ENCODE measurements around the gene SFXN3.

SFXN3 gene

DNA sequence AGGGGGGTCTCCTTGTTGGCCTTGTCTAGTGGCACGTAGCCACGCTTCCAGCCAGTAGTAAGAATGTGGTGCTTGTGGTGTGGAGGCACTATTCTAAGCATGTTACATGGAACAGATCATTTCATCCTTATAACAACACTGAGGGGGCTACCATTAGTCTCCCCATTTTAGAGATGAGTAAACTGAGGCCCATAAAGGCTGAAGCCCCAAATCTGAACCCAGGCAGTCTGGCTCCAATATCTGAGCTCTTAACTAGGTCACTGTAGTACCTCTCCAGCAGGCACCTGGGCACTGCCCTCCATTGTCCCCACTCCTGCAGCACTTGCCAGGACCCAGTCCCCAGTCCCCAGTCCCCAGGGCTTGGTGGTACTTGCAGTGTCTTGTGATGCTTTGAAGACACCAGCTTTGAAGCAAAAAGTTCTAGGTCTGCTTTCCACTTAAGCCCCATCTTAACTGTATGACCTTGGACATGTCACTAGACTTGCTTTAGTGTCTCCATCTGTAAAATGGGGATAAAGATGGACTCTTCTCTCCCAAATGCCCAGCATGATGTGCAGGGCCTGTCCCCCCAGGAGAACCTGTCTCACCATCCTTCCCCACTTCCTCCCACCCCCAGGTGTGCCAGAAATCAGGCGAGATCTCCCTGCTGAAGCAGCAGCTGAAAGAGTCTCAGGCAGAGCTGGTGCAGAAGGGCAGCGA, 25.0 kb upstream of the SFXN3 start:
- TF ChIP-seq CSDC2 (CRISPR knock-in tag; IDR thresholded peaks at IDR 0.05) = no peak
- TF ChIP-seq GLIS3 (CRISPR knock-in tag; IDR thresholded peaks at IDR 0.05) = no peak
- no peak for TF ChIP-seq ZFP30 (CRISPR knock-in tag; IDR thresholded peaks at IDR 0.05)
- TF ChIP-seq ESRRG (CRISPR knock-in tag; IDR thresholded peaks at IDR 0.05) = no peak
- no peak for TF ChIP-seq BACH2 (CRISPR knock-in tag; IDR thresholded peaks at IDR 0.05; ENCODE audit: borderline replicate concordance)
- TF ChIP-seq, protein P1, sequence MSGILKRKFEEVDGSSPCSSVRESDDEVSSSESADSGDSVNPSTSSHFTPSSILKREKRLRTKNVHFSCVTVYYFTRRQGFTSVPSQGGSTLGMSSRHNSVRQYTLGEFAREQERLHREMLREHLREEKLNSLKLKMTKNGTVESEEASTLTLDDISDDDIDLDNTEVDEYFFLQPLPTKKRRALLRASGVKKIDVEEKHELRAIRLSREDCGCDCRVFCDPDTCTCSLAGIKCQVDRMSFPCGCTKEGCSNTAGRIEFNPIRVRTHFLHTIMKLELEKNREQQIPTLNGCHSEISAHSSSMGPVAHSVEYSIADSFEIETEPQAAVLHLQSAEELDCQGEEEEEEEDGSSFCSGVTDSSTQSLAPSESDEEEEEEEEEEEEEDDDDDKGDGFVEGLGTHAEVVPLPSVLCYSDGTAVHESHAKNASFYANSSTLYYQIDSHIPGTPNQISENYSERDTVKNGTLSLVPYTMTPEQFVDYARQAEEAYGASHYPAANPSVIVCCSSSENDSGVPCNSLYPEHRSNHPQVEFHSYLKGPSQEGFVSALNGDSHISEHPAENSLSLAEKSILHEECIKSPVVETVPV (CRISPR knock-in tag; IDR thresholded peaks at IDR 0.05) = no peak
- no peak for TF ChIP-seq OSR1 (CRISPR knock-in tag; IDR thresholded peaks at IDR 0.05)
- no peak for ATAC-seq

DNA sequence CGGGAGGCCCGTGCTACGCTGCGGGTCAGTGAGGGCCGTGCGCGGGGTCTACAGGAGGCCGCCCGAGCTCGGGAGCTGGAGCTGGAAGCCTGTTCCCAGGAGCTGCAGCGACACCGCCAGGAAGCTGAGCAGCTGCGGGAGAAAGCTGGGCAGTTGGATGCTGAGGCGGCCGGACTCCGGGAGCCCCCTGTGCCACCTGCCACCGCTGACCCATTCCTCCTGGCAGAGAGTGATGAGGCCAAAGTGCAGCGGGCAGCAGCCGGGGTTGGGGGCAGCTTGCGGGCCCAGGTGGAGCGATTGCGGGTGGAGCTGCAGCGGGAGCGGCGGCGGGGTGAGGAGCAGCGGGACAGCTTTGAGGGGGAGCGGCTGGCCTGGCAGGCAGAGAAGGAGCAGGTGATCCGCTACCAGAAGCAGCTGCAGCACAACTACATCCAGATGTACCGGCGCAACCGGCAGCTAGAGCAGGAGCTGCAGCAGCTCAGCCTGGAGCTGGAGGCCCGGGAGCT, 24.4 kb upstream of the SFXN3 start:
- TF ChIP-seq RARB (CRISPR knock-in tag; IDR thresholded peaks at IDR 0.05) = no peak
- no peak for TF ChIP-seq GLIS3 (CRISPR knock-in tag; IDR thresholded peaks at IDR 0.05)
- no peak for TF ChIP-seq ZNF565 (CRISPR knock-in tag; conservative IDR thresholded peaks at IDR 0.05; ENCODE audit: low read depth)
- TF ChIP-seq ZFP30 (CRISPR knock-in tag; IDR thresholded peaks at IDR 0.05) = no peak
- no peak for TF ChIP-seq CSDC2 (CRISPR knock-in tag; IDR thresholded peaks at IDR 0.05)
- TF ChIP-seq, protein P2, sequence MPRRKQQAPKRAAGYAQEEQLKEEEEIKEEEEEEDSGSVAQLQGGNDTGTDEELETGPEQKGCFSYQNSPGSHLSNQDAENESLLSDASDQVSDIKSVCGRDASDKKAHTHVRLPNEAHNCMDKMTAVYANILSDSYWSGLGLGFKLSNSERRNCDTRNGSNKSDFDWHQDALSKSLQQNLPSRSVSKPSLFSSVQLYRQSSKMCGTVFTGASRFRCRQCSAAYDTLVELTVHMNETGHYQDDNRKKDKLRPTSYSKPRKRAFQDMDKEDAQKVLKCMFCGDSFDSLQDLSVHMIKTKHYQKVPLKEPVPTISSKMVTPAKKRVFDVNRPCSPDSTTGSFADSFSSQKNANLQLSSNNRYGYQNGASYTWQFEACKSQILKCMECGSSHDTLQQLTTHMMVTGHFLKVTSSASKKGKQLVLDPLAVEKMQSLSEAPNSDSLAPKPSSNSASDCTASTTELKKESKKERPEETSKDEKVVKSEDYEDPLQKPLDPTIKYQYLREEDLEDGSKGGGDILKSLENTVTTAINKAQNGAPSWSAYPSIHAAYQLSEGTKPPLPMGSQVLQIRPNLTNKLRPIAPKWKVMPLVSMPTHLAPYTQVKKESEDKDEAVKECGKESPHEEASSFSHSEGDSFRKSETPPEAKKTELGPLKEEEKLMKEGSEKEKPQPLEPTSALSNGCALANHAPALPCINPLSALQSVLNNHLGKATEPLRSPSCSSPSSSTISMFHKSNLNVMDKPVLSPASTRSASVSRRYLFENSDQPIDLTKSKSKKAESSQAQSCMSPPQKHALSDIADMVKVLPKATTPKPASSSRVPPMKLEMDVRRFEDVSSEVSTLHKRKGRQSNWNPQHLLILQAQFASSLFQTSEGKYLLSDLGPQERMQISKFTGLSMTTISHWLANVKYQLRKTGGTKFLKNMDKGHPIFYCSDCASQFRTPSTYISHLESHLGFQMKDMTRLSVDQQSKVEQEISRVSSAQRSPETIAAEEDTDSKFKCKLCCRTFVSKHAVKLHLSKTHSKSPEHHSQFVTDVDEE (CRISPR knock-in tag; IDR thresholded peaks at IDR 0.05) = no peak
- TF ChIP-seq TOX (CRISPR knock-in tag; IDR thresholded peaks at IDR 0.05; ENCODE audit: borderline replicate concordance) = no peak
- TF ChIP-seq OSR1 (CRISPR knock-in tag; IDR thresholded peaks at IDR 0.05) = no peak
- TF ChIP-seq, protein P1 (CRISPR knock-in tag; IDR thresholded peaks at IDR 0.05) = no peak
- no peak for TF ChIP-seq ESRRG (CRISPR knock-in tag; IDR thresholded peaks at IDR 0.05)
- no peak for TF ChIP-seq SNAI2 (CRISPR knock-in tag; IDR thresholded peaks at IDR 0.05)
- no peak for TF ChIP-seq ZNF8 (CRISPR knock-in tag; IDR thresholded peaks at IDR 0.05)
- no peak for TF ChIP-seq ARNTL (CRISPR knock-in tag; IDR thresholded peaks at IDR 0.05; ENCODE audit: borderline replicate concordance, low read depth)
- no peak for TF ChIP-seq TCF4 (CRISPR knock-in tag; IDR thresholded peaks at IDR 0.05; ENCODE audit: borderline replicate concordance)
- TF ChIP-seq, protein P3, sequence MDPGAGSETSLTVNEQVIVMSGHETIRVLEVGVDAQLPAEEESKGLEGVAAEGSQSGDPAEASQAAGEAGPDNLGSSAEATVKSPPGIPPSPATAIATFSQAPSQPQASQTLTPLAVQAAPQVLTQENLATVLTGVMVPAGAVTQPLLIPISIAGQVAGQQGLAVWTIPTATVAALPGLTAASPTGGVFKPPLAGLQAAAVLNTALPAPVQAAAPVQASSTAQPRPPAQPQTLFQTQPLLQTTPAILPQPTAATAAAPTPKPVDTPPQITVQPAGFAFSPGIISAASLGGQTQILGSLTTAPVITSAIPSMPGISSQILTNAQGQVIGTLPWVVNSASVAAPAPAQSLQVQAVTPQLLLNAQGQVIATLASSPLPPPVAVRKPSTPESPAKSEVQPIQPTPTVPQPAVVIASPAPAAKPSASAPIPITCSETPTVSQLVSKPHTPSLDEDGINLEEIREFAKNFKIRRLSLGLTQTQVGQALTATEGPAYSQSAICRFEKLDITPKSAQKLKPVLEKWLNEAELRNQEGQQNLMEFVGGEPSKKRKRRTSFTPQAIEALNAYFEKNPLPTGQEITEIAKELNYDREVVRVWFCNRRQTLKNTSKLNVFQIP (CRISPR knock-in tag; IDR thresholded peaks at IDR 0.05; ENCODE audit: borderline replicate concordance, low read depth) = no peak
- TF ChIP-seq ZFP3 (CRISPR knock-in tag; IDR thresholded peaks at IDR 0.05) = no peak
- TF ChIP-seq PPARA (CRISPR knock-in tag; IDR thresholded peaks at IDR 0.05; ENCODE audit: borderline replicate concordance) = no peak
- no peak for ATAC-seq

DNA sequence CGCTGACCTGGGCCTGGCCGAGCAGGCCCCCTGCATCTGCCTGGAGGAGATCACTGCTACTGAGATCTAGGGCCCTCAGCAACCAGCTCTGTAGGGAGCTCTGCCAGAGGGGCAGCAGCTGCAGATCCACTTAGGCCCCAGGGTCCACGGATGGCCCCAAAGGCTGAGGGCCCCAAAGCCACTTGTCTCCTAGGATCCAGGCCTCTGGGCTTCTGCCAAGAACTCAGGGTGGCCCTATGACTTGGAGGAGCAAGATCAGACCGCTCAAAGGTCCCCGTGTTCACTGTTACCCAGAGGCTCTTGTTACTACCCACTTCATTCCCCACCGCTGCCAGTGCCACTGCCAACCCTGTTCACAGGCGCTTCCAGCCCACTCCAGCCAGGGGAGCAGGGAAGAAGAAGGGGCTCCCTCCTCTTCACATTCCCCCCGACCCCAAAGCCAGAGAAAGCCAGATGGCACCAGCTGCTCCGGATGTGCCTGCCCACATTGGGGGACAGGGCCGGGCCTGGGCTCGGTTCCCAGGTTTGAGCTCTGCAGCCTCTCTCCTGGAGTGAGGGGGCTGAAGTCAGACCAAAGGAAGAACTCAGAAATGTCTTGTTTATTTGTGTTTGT, 23.8 kb upstream of the SFXN3 start:
- ATAC-seq = peak; percentile 2; the same call in 1 of the 3 replicates
- TF ChIP-seq PPARA (CRISPR knock-in tag; IDR thresholded peaks at IDR 0.05; ENCODE audit: borderline replicate concordance) (no peak), TOX (CRISPR knock-in tag; IDR thresholded peaks at IDR 0.05; ENCODE audit: borderline replicate concordance) (no peak), ISL1 (CRISPR knock-in tag; IDR thresholded peaks at IDR 0.05) (no peak), ARNTL (CRISPR knock-in tag; IDR thresholded peaks at IDR 0.05; ENCODE audit: borderline replicate concordance, low read depth) (no peak), ZNF70 (CRISPR knock-in tag; IDR thresholded peaks at IDR 0.05) (no peak), RARB (CRISPR knock-in tag; IDR thresholded peaks at IDR 0.05) (no peak), TCF4 (CRISPR knock-in tag; IDR thresholded peaks at IDR 0.05; ENCODE audit: borderline replicate concordance) (no peak), ZFP30 (CRISPR knock-in tag; IDR thresholded peaks at IDR 0.05) (no peak), ESRRG (CRISPR knock-in tag; IDR thresholded peaks at IDR 0.05) (no peak), GLIS3 (CRISPR knock-in tag; IDR thresholded peaks at IDR 0.05) (no peak)
- TF ChIP-seq, protein P4, sequence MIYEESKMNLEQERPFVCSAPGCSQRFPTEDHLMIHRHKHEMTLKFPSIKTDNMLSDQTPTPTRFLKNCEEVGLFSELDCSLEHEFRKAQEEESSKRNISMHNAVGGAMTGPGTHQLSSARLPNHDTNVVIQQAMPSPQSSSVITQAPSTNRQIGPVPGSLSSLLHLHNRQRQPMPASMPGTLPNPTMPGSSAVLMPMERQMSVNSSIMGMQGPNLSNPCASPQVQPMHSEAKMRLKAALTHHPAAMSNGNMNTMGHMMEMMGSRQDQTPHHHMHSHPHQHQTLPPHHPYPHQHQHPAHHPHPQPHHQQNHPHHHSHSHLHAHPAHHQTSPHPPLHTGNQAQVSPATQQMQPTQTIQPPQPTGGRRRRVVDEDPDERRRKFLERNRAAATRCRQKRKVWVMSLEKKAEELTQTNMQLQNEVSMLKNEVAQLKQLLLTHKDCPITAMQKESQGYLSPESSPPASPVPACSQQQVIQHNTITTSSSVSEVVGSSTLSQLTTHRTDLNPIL (CRISPR knock-in tag; IDR thresholded peaks at IDR 0.05; ENCODE audit: low read depth) = no peak
- TF ChIP-seq, protein P1 (CRISPR knock-in tag; IDR thresholded peaks at IDR 0.05) = no peak
- TF ChIP-seq, protein P2 (CRISPR knock-in tag; IDR thresholded peaks at IDR 0.05) = no peak
